NB4 (cell line): Measurements from ENCODE around the gene C2orf76.

Experiments
- CTCF ChIP-seq: IDR thresholded peaks from one replicate; pipeline ENCODE4 v1.5.1; 2012; ENCODE audit warnings: low read depth, low read length
- MYC ChIP-seq: IDR thresholded peaks from 2 replicates; pipeline ENCODE4 v1.6.1; 2011; ENCODE audit warnings: low read depth, low read length
- POLR2A ChIP-seq: IDR thresholded peaks from 2 replicates; pipeline ENCODE4 v1.6.1; 2011; ENCODE audit warnings: mild to moderate bottlenecking; ENCODE audit not compliant: insufficient read length; ENCODE audit errors: extremely low read depth

GRCh38 chr2:119301413-119301812 lies 65.2 kb downstream of the C2orf76 start:
- TF ChIP-seq CTCF (no peak), POLR2A (no peak), MYC (no peak)
